T-helper 17 cell (primary cell): ENCODE measurements around the gene CDKN1C. TPM values are rescaled to one million over a fixed set of nuclear protein-coding genes. Genes with fewer than 3 reads are reported as not detected.
A peak's percentile ranks its signal among the peaks of the same experiment; 100 is the strongest.

ENCODE experiments used
- ATAC-seq: fragments of 150-1000 bp; cut with Tn5 transposase; 2 replicates; pipeline ENCODE4 v1.10.0; 2021; ENCODE audit warnings: mild to moderate bottlenecking, moderate library complexity
- DNase-seq, 3 donors: peaks; one replicate each; pipeline versions ENCODE4 v3.0.0 to v3.0.0-alpha.2; 2020 to 2021
- H3K9me3 ChIP-seq: one replicate; pipeline ENCODE4 v1.7.0; 2013; ENCODE audit warnings: low read length, mild to moderate bottlenecking; ENCODE audit not compliant: control insufficient read depth, poor library complexity, severe bottlenecking
- H3K27ac Mint-ChIP-seq: one replicate; pipeline ENCODE4 v1.8.0; 2022; ENCODE audit warnings: mild to moderate bottlenecking, moderate library complexity, mixed read lengths
- H3K27me3 Mint-ChIP-seq: one replicate; pipeline ENCODE4 v1.8.0; 2022; ENCODE audit warnings: mixed read lengths
- H3K36me3 Mint-ChIP-seq: one replicate; pipeline ENCODE4 v1.8.0; 2022; ENCODE audit warnings: low read depth, mixed read lengths
- H3K4me1 Mint-ChIP-seq: one replicate; pipeline ENCODE4 v1.8.0; 2022; ENCODE audit warnings: mild to moderate bottlenecking, mixed read lengths
- H3K4me3 Mint-ChIP-seq: one replicate; pipeline ENCODE4 v1.8.0; 2022; ENCODE audit warnings: mild to moderate bottlenecking, moderate library complexity, mixed read lengths
- total RNA-seq, 4 donors: library from RNA in 2 of 4; stranded (reverse) in 2 of 4; gene quantifications; one replicate each; pipeline ENCODE4 v1.2.3 and lab custom pipeline; 2022 to 2026

Gene CDKN1C
- total RNA-seq, 2 donors from 2014 or later, result 0.91 to 2.6 TPM

DNA sequence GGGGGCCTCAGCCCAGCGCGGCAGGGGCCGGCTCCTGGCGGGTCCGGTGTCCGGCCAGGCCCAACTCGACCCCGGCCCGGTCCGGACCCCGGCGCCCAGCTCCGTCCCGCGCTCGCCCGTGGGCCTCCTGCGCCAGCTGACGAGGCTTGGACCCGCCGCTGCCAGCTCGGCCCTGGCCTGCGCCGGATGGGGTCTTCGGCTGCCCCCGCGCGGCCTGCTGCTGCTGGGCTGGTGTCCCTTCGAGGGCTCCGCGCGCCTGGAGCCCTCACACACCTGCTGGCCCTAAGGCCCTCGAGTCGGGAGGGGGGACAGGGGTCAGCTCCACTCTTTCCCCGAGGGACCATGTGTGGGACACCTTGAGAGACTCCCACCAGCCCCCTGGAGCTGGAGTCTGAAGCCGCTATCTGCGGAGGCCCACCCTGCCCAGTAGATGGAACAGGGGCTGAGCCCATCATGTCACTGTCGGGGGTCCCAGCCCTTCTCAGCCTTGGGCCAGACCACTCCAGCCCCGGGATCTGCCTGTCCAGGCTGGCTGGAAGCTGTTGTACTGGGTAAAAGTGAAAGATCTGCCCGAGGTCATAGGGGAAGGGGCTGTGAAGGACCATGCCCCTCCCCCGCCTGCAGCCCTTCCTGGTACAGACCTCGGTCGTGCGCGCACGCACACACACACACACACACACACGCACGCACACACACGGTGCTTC is 768 bp upstream of the CDKN1C start:
- Mint-ChIP-seq H3K36me3 (no peaks in the 10 kb centered on the region), H3K27ac (no peak overlapping the region), H3K4me1 (peaks cover 18% of the 10 kb centered on the region), H3K27me3 (peaks cover 6% of the 10 kb centered on the region), H3K4me3 (peak overlapping the region; percentile 79)
- ATAC-seq (no peak), DNase-seq (no peak)
- no peaks in the 10 kb centered on the region for H3K9me3 ChIP-seq

DNA sequence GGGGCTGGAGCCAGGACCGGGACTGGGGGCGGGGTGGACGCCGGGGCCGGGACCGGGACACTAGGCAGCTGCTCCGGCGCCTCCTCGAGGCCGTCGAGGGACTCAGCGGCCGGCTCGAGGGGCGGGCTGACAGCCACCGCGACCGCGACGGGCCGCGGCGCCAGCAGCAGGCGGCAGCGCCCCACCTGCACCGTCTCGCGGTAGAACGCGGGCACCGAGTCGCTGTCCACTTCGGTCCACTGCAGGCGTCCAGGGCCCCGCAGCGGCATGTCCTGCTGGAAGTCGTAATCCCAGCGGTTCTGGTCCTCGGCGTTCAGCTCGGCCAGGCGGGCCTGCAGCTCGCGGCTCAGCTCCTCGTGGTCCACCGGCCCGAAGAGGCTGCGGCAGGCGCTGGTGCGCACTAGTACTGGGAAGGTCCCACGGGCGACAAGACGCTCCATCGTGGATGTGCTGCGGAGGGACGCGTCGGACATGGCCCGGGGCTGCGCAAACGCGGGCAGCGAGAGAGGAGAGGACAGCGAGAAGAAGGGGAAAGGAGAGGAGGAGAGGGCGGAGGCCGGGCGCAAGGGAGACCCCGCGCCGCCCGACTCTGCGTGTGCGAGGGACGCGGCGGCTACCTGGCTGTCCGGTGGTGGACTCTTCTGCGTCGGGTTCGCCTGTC is 428 bp downstream of the CDKN1C start:
- Mint-ChIP-seq H3K4me1 (peaks cover 18% of the 10 kb centered on the region), H3K36me3 (no peaks in the 10 kb centered on the region), H3K4me3 (peak overlapping the region; percentile 91), H3K27ac (no peak overlapping the region), H3K27me3 (peaks cover 13% of the 10 kb centered on the region)
- DNase-seq (peak in 2 of 3 donors; percentile 29 to 35), ATAC-seq (peak; percentile 9)
- H3K9me3 ChIP-seq, result no peaks in the 10 kb centered on the region

DNA sequence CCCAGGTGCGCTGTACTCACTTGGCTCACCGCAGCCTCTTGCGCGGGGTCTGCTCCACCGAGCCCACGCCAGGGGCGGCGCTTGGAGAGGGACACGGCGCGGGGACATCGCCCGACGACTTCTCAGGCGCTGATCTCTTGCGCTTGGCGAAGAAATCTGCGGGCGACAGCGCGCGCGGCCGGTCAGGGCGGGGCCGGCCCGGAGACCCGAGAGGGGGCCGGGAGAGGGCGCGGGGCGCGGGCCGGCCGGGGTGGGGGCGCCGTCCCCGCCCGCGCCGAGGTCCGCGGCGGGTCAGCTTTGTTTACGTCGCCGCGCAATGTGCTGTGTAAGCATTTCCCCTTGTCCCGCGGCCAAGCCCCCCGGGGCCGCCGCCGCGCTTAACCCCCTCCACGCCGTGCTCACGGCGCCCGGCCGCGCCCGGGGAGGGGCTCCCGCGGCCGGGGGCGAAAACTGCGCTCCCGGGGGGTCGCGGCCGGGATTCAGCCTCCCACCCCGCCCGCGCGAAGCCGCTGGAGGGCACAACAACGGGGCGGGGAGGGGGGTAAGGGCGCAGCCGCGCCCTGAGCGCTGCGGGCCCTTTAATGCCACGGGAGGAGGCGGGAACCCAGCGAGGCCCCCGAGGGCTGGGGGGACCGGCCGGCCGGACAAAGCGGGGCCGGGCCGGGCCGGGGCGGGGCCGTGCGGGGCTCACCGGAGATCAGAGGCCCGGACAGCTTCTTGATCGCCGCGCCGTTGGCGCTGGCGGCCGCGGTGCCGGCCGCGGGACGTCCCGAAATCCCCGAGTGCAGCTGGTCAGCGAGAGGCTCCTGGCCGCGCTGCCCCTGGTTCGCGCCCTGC is 1.4 kb downstream of the CDKN1C start:
- H3K4me3 Mint-ChIP-seq, result peak overlapping the region; percentile 86
- DNase-seq, result no peak

DNA sequence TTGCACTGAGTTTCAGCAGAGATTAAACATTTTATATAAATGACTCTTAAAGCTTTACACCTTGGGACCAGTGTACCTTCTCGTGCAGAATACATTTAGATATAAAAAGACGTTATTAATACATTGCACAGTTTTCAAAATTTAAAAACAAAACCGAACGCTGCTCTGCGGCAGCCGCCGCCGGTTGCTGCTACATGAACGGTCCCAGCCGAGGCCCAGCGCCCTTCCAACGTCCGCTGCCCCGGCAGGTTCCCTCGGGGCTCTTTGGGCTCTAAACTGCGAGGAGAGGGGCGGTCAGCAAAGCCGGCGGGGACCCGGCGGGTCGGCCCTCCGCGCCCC is 2.0 kb downstream of the CDKN1C start:
- Mint-ChIP-seq H3K4me1 (peaks cover 18% of the 10 kb centered on the region), H3K27ac (no peak overlapping the region), H3K27me3 (peaks cover 13% of the 10 kb centered on the region), H3K4me3 (peak overlapping the region; percentile 86), H3K36me3 (no peaks in the 10 kb centered on the region)
- ATAC-seq (no peak), DNase-seq (no peak)
- H3K9me3 ChIP-seq, result no peaks in the 10 kb centered on the region

More for the DNA sequence above, 1.4 kb downstream of the CDKN1C start:
- Mint-ChIP-seq H3K4me1 (peaks cover 18% of the 10 kb centered on the region), H3K36me3 (no peaks in the 10 kb centered on the region), H3K27ac (no peak overlapping the region), H3K27me3 (peaks cover 13% of the 10 kb centered on the region)
- no peak for ATAC-seq
- H3K9me3 ChIP-seq, result no peaks in the 10 kb centered on the region

DNA sequence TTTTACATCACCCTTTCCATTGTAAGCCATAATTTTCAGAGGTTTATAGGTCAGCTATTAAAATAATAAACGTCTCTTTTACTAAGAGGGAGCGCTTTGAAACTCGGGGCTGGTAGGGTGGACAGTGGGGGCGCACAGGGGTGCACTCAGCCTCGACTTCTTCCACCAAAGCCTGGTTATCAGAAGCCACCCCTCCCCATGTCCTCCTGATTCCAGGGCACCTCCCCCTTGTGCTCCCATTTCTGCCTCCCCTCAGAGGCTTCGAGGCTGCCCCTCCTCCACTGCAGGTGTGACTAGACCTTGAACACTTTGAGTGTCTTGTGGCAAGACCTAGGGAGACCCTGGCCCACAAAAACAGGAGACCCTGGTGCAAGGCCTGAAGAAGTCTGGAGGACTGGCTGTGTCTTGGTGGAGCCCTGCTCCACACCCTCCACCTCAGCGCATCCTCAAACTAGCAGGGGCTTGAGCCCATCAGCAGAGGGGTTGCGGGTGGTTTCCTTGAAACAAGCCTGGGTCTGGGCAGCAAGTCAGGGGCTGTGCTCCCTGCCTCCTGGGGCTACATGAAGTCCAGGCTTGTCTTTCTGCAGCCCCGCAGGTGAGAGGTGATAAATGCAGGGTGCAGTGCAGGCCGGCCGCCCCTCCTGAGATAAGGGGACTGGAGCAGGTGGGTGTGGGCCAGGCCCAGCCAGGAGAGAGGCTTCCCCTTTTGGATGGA is 3.0 kb downstream of the CDKN1C start:
- peak overlapping the region; percentile 63 for H3K27ac Mint-ChIP-seq

DNA sequence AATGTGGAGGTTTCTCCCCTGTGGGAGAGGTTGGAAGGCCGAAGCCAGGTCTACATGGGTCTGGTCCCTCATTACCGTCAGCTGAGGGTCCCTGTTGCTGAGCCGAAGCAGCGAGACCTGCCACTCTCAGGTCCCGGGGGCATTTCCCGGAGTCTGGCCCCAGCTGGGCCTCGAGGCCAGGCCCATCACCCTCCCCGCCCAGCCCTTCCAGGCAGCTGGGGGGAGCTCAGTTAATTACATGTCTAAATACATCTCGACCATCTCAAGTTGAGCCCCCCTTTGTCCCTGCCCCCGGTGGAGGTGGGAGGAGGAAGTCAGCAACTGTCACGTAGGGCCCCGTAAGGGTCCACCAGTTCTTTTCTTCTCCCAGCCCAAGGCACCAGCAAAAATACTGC is 3.6 kb downstream of the CDKN1C start:
- Mint-ChIP-seq H3K36me3 (no peaks in the 10 kb centered on the region), H3K4me3 (no peak overlapping the region), H3K4me1 (peaks cover 8% of the 10 kb centered on the region), H3K27me3 (peaks cover 13% of the 10 kb centered on the region), H3K27ac (no peak overlapping the region)
- ATAC-seq (no peak), DNase-seq (no peak)
- no peaks in the 10 kb centered on the region for H3K9me3 ChIP-seq

More for the DNA sequence above, 3.0 kb downstream of the CDKN1C start:
- Mint-ChIP-seq H3K4me1 (peaks cover 12% of the 10 kb centered on the region), H3K27me3 (peaks cover 13% of the 10 kb centered on the region), H3K4me3 (peak overlapping the region; percentile 86), H3K36me3 (no peaks in the 10 kb centered on the region)
- H3K9me3 ChIP-seq, result no peaks in the 10 kb centered on the region
- DNase-seq (no peak), ATAC-seq (no peak)

DNA sequence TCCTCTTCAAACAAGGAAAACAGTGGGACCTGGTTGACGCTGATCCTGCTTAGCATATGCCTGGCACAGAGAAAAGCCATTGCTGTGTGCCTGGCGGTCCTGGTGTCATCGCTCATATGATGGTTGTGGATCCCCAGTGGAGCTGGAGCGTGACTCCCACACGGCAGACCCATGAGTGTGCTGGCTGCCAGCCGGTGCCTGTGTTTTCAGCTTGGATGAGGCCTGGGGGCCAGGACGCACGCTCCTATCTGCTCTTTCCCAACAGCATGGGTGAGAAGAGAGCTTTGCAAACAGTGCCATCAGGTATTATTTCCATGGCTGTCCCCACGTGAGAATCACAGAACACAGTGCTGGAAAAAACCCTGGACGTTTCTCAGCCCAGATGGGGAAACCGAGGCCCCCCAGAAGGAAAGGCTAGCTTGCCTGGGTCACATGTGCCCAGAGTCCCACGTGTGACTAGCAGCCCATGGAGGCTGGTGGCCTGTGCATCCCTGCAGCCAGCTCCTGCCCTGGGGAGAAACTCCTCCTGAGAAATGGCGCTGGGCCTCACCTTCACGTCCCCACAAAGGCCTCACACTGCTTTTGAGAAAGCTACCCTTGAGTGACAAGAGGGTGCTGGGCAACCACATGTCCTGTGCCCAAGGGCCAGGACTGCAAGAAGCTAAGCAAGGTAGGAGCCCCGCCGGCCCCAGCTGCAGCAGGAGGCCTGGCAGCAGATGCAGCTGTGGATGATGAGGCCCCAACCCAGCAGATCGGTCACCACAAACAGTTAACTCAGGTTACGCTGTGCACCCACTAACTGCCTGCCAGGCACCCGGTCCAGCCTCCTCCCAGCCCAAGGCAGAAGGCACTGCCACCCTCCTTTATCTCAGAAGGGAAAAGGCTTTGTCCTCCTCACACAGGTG is 4.2 kb downstream of the CDKN1C start:
- peaks cover 13% of the 10 kb centered on the region for H3K27me3 Mint-ChIP-seq
- ATAC-seq (no peak), DNase-seq (no peak)
- no peaks in the 10 kb centered on the region for H3K36me3 Mint-ChIP-seq
- H3K27ac Mint-ChIP-seq, result peak overlapping the region; percentile 43
- H3K4me1 Mint-ChIP-seq, result peaks cover 4% of the 10 kb centered on the region
- H3K4me3 Mint-ChIP-seq, result no peak overlapping the region
- no peaks in the 10 kb centered on the region for H3K9me3 ChIP-seq

DNA sequence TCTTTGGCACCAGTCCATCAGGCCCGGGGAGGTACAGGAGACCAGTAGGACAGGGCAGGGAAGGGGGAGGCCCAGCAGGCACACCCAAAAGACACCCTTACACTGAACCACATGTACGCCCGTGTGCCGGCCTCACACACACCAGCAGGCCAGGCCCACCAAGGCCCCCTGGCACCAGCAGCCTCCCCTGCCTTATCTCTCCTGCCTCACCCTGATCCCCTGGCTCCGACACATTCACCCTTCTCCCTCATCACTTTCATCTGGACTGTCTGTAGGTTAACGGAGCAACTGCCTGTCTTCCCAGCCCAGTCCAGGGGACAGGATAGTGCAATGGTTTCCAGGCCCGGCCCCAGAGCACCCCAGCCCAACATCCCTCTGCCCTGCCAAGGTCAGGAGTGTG is 4.9 kb downstream of the CDKN1C start:
- no peak for ATAC-seq

DNA sequence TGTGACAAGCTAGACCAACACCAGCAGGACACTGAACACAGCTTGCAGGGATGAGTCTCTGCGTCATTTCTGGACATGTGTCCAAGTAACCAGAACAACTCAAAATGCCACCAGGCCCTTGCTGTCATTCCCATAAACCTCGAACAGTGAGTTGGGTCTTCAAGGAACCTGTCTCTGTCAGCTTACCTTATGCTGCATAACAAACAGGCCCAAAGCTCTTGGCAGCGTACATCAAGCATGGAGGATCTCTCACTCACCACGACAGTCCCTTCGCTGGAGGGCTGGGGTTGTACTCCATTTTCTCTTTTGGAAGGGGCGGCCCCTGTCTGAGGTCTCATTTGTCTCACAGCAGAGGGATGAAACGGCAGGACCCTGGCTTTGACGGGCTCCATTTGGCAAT is 6.8 kb downstream of the CDKN1C start:
- DNase-seq, result no peak
- Mint-ChIP-seq H3K36me3 (no peaks in the 10 kb centered on the region), H3K27me3 (peaks cover 13% of the 10 kb centered on the region), H3K4me1 (peaks cover 2% of the 10 kb centered on the region), H3K4me3 (no peak overlapping the region), H3K27ac (no peak overlapping the region)
- peaks cover 2% of the 10 kb centered on the region for H3K9me3 ChIP-seq
- ATAC-seq, result no peak

More for the DNA sequence above, 4.9 kb downstream of the CDKN1C start:
- peaks cover 13% of the 10 kb centered on the region for H3K27me3 Mint-ChIP-seq
- no peaks in the 10 kb centered on the region for H3K36me3 Mint-ChIP-seq
- H3K9me3 ChIP-seq, result no peaks in the 10 kb centered on the region
- peak overlapping the region; percentile 43 for H3K27ac Mint-ChIP-seq
- no peak for DNase-seq
- H3K4me3 Mint-ChIP-seq, result no peak overlapping the region
- H3K4me1 Mint-ChIP-seq, result peaks cover 4% of the 10 kb centered on the region

DNA sequence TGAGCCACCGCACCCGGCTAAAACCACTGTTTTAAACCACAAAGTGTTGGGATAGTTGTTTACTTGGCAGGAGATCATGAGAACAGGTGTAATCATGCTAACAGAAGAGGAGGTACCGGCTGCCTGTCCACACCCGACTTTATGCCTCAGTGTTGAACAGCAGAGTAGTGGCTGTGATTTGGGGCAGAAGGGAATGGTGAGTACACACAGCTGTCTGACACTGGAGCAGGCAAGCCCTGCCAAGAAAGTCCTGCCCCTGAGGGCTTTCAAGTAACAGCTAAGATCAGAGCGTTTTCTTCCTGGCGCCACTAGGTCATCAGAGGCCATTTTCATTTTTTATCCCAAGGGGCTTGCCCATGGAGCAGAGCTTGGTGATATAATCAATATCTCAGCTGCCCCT is 8.1 kb downstream of the CDKN1C start:
- no peak for ATAC-seq
- Mint-ChIP-seq H3K27ac (no peak overlapping the region), H3K36me3 (no peaks in the 10 kb centered on the region), H3K4me3 (no peak overlapping the region), H3K4me1 (peaks cover under 1% of the 10 kb centered on the region), H3K27me3 (peaks cover 7% of the 10 kb centered on the region)
- H3K9me3 ChIP-seq, result peaks cover 2% of the 10 kb centered on the region
- no peak for DNase-seq

DNA sequence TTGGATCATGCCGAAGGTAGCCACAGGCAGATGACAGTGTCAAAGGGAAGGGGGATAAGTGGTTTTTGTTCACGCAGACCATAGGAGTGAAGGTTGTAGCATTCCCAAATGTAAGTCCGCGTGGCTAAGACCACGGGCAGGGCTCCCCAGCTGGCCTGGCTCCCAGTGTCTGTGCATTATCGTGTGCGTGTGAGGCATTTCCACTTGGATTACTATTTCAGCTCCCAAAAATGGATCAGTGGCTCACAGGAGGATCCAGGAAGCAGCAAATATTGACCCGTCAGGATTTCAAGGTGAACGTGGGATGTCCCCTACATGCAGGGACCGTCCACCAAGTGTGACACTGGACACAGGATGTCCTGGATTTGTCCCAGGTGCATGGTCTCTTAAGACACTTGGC is 10.6 kb downstream of the CDKN1C start:
- ATAC-seq (no peak), DNase-seq (no peak)
- Mint-ChIP-seq H3K36me3 (peaks cover 3% of the 10 kb centered on the region), H3K27ac (no peak overlapping the region), H3K4me3 (no peak overlapping the region), H3K27me3 (peaks cover 18% of the 10 kb centered on the region), H3K4me1 (peaks cover 6% of the 10 kb centered on the region)
- H3K9me3 ChIP-seq, result peaks cover 2% of the 10 kb centered on the region

DNA sequence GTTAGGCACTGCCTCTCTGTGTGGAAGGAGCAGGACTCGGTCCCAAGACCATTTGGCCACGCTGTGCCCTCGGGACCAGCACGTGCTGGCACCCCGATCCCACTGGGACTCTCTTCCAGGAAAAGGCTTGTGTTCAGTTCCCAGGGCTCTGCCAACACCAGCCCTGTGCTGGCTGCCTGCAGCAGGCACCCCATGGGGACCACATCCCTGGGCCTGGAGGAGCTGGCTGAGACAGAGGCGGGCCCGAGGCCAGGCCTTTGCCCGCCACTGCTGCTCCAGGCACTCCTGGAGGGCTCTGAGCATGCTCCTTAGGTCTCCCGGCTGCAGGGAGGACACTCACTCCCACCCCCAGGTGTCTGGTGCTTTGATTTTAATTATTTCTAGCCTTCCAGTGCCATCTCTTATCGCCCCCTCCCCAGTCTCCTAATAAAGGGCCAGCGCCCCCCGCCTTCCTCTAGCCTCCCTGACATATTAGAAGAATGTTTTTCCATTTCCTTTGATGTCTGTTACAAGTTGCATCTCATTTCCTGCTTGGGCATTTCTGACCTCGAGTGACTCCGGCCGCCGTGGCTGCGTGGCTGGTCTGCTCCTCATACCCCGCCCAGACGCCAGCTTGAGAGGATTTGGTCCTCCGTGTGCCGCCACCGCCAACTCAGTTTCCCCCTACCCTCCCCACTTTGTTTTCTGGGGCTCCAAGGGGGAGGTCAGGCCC is 14.4 kb downstream of the CDKN1C start:
- Mint-ChIP-seq H3K27ac (no peak overlapping the region), H3K4me3 (no peak overlapping the region), H3K27me3 (peaks cover 45% of the 10 kb centered on the region), H3K4me1 (peaks cover 6% of the 10 kb centered on the region), H3K36me3 (peaks cover 3% of the 10 kb centered on the region)
- ATAC-seq, result no peak
- H3K9me3 ChIP-seq, result peaks cover 2% of the 10 kb centered on the region
- DNase-seq, result no peak
